HCT116 (cell line): Measurements from ENCODE around the gene DIAPH3. TPM values are rescaled to one million over a fixed set of nuclear protein-coding genes. Genes with fewer than 3 reads are reported as not detected.

Source experiments
- ATAC-seq: fragments of 200-7000 bp; cut with Tn5 transposase; 2 replicates; pipeline ENCODE4 v1.9.1; 2020; ENCODE audit warnings: mild to moderate bottlenecking, moderate library complexity
- BruUV-seq: library from RNA; stranded (reverse); fragments of 400-500 nt; replicated peaks from 2 replicates; lab custom pipeline; 2021; lab: Mats Ljungman, UMichigan
- CTCF ChIA-PET: fragments of 300-600 bp; sonication (Branson Sonifier 250); formaldehyde crosslinking; loops from one replicate; lab custom pipeline; 2021; ENCODE audit warnings: antibody characterized with exemption; lab: Charles Lee
- POLR2A ChIA-PET: fragments of 300-600, 350-600 bp; sonication (Branson Sonifier 250); formaldehyde crosslinking; loops from one replicate; lab custom pipeline; 2021; ENCODE audit warnings: antibody characterized with exemption; lab: Charles Lee
- RAD21 ChIA-PET, 2 experiments: fragments of 300-600 bp; sonication (Branson Sonifier 250); formaldehyde crosslinking; loops; one replicate each; lab custom pipeline; 2023; ENCODE audit warnings: low total read pairs in 2 of 2; ENCODE audit not compliant: uncharacterized antibody in 2 of 2, unreplicated experiment in 2 of 2, low non-redundant PET in 1 of 2; lab: Charles Lee
- DNase-seq: peaks from one replicate; pipeline ENCODE4 v3.0.0-alpha.2; 2010; ENCODE audit warnings: low read depth, low spot score
- H2AFZ ChIP-seq: fragments of 200-600 bp; shearing (Covaris generic), sonication (generic); 2 replicates; pipeline ENCODE4 v1.6.1; 2017; ENCODE audit warnings: low read depth, mixed run types, mixed read lengths, antibody characterized with exemption, low read length; ENCODE audit not compliant: poor library complexity, severe bottlenecking
- H3K27ac ChIP-seq: 2 replicates; pipeline ENCODE4 v1.5.1; 2012; ENCODE audit warnings: low read depth, low read length
- H3K27me3 ChIP-seq: fragments of 200-600 bp; sonication (generic); 2 replicates; pipeline ENCODE4 v1.6.1; 2016; ENCODE audit warnings: mixed run types, low read length, mixed read lengths; ENCODE audit not compliant: insufficient read depth
- H3K36me3 ChIP-seq, 2 experiments: fragments of 200-500 bp in 1 of 2; fragments of 200-600 bp in 1 of 2; sonication (Bioruptor generic) in 1 of 2; sonication (generic) in 1 of 2; 2 replicates each; pipeline versions ENCODE4 v1.5.1 to v1.6.1; 2014 to 2016; ENCODE audit warnings: low read length in 2 of 2, inconsistent platforms in 1 of 2, mixed read lengths in 1 of 2, mixed run types in 1 of 2; ENCODE audit not compliant: insufficient read depth in 2 of 2, control insufficient read depth in 1 of 2
- H3K4me1 ChIP-seq, 2 experiments: fragments of 200-600 bp in 1 of 2; sonication (generic) in 1 of 2; 2 replicates each; pipeline versions ENCODE4 v1.5.1 to v1.6.1; 2012 to 2017; ENCODE audit warnings: low read length in 2 of 2, inconsistent platforms in 1 of 2, mild to moderate bottlenecking in 1 of 2, mixed read lengths in 1 of 2, mixed run types in 1 of 2, moderate library complexity in 1 of 2; ENCODE audit not compliant: insufficient read depth in 2 of 2, control insufficient read depth in 1 of 2
- H3K4me2 ChIP-seq: fragments of 200-600 bp; sonication (generic); 2 replicates; pipeline ENCODE4 v1.6.1; 2017; ENCODE audit warnings: mixed run types, low read length, mixed read lengths
- H3K4me3 ChIP-seq, 2 experiments: fragments of 200-600 bp in 1 of 2; sonication (generic) in 1 of 2; replicated peaks in 1 of 2; 2 replicates each; pipeline ENCODE4 v1.5.1; 2011 to 2016; ENCODE audit warnings: low read length in 2 of 2, control low read depth in 1 of 2, low read depth in 1 of 2, mild to moderate bottlenecking in 1 of 2, mixed read lengths in 1 of 2, mixed run types in 1 of 2
- H3K79me2 ChIP-seq: fragments of 200-600 bp; sonication (generic); 2 replicates; pipeline ENCODE4 v1.6.1; 2017; ENCODE audit warnings: mild to moderate bottlenecking, mixed run types, low read length, moderate library complexity, mixed read lengths; ENCODE audit not compliant: insufficient read depth
- H3K9ac ChIP-seq: fragments of 200-600 bp; sonication (generic); 2 replicates; pipeline ENCODE4 v1.6.1; 2016; ENCODE audit warnings: low read length, mixed read lengths
- H3K9me2 ChIP-seq: fragments of 200-600 bp; sonication (generic), shearing (Covaris generic); 2 replicates; pipeline ENCODE4 v1.6.1; 2017; ENCODE audit warnings: mixed run types, mild to moderate bottlenecking, moderate library complexity; ENCODE audit not compliant: insufficient read depth
- H3K9me3 ChIP-seq, 2 experiments: fragments of 200-500 bp in 1 of 2; fragments of 200-600 bp in 1 of 2; sonication (Bioruptor generic) in 1 of 2; sonication (generic) in 1 of 2; 2 replicates each; pipeline ENCODE4 v1.6.1; 2014 to 2017; ENCODE audit warnings: low read length in 2 of 2, mixed read lengths in 2 of 2, inconsistent platforms in 1 of 2, low read depth in 1 of 2, mild to moderate bottlenecking in 1 of 2, mixed run types in 1 of 2, moderate library complexity in 1 of 2; ENCODE audit not compliant: control insufficient read depth in 1 of 2, insufficient read depth in 1 of 2
- H4K20me1 ChIP-seq: fragments of 200-600 bp; sonication (generic), shearing (Covaris generic); 2 replicates; pipeline ENCODE4 v1.6.1; 2017; ENCODE audit warnings: mixed run types, mild to moderate bottlenecking, moderate library complexity; ENCODE audit not compliant: insufficient read depth
- CBX3 ChIP-seq: IDR thresholded peaks from 2 replicates; pipeline ENCODE4 v1.6.1; 2012; ENCODE audit warnings: low read depth
- ELF1 ChIP-seq: IDR thresholded peaks from 2 replicates; pipeline ENCODE4 v1.6.1; 2012; ENCODE audit warnings: low read depth, borderline replicate concordance
- POLR2A ChIP-seq: IDR thresholded peaks from 2 replicates; pipeline ENCODE4 v1.7.0; 2011; ENCODE audit warnings: borderline replicate concordance; ENCODE audit not compliant: insufficient read depth, insufficient read length; ENCODE audit errors: extremely low read depth
- RAD21 ChIP-seq: IDR thresholded peaks from 2 replicates; pipeline ENCODE4 v1.6.1; 2012; ENCODE audit warnings: low read depth, mild to moderate bottlenecking
- SP1 ChIP-seq: IDR thresholded peaks from 2 replicates; pipeline ENCODE4 v1.6.1; 2012; ENCODE audit warnings: low read depth
- YY1 ChIP-seq: IDR thresholded peaks from 2 replicates; pipeline ENCODE4 v1.6.1; 2011; ENCODE audit warnings: low read length, low read depth, moderate library complexity, mild to moderate bottlenecking; ENCODE audit not compliant: insufficient replicate concordance; ENCODE audit errors: extremely low read depth
- intact Hi-C: fragments of 100-400 bp; cut with micrococcal nuclease; formaldehyde crosslinking; loops from 2 replicates; pipeline ENCODE4 v1.10.0; 2022
- total RNA-seq: library from RNA; stranded (reverse); gene quantifications from one replicate; pipeline ENCODE4 v1.2.1, GENCODE V29; 2021; ENCODE audit not compliant: unreplicated experiment
- TF ChIP-seq, protein P1 (sequence below): IDR thresholded peaks from 2 replicates; pipeline ENCODE4 v1.6.1; 2011; ENCODE audit warnings: mild to moderate bottlenecking, low read length, moderate library complexity; ENCODE audit not compliant: insufficient replicate concordance; ENCODE audit errors: extremely low read depth
- TF ChIP-seq, protein P2 (sequence below), 3 experiments: fragments of 200-600 bp in 1 of 3; sonication (generic) in 1 of 3; IDR thresholded peaks in 2 of 3; conservative IDR thresholded peaks in 1 of 3; 2 replicates each; pipeline ENCODE4 v1.5.1; 2012 to 2017; ENCODE audit warnings: low read depth in 2 of 3, low read length in 2 of 3, antibody characterized with exemption in 1 of 3, borderline replicate concordance in 1 of 3, control low read depth in 1 of 3, mild to moderate bottlenecking in 1 of 3, mixed read lengths in 1 of 3, mixed run types in 1 of 3, moderate library complexity in 1 of 3; ENCODE audit not compliant: insufficient read depth in 1 of 3

DIAPH3 gene
- total RNA-seq, 1 experiment from 2014 or later: 22.8 TPM

GRCh38 chr13:59931621-59932020 lies 232.1 kb downstream of the DIAPH3 start:
- H4K20me1 ChIP-seq: no peaks in the 10 kb centered on the region
- no peak for ATAC-seq

More at GRCh38 chr13:59931621-59932020, 232.1 kb downstream of the DIAPH3 start:
- CTCF ChIA-PET: no interaction called here
- POLR2A ChIA-PET: no interaction called here
- RAD21 ChIA-PET: no interaction called here
- Histone ChIP-seq H3K4me1 (no peaks in the 10 kb centered on the region), H2AFZ (no peak overlapping the region), H3K27me3 (no peaks in the 10 kb centered on the region), H3K4me3 (no peak overlapping the region), H3K36me3 (no peaks in the 10 kb centered on the region), H3K9me2 (no peaks in the 10 kb centered on the region), H3K9ac (no peak overlapping the region), H3K9me3 (no peaks in the 10 kb centered on the region), H3K27ac (no peak overlapping the region), H3K79me2 (no peaks in the 10 kb centered on the region), H3K4me2 (no peak overlapping the region)
- no TSS peak for BruUV-seq
- DNase-seq: no peak
- TF ChIP-seq, protein P1, sequence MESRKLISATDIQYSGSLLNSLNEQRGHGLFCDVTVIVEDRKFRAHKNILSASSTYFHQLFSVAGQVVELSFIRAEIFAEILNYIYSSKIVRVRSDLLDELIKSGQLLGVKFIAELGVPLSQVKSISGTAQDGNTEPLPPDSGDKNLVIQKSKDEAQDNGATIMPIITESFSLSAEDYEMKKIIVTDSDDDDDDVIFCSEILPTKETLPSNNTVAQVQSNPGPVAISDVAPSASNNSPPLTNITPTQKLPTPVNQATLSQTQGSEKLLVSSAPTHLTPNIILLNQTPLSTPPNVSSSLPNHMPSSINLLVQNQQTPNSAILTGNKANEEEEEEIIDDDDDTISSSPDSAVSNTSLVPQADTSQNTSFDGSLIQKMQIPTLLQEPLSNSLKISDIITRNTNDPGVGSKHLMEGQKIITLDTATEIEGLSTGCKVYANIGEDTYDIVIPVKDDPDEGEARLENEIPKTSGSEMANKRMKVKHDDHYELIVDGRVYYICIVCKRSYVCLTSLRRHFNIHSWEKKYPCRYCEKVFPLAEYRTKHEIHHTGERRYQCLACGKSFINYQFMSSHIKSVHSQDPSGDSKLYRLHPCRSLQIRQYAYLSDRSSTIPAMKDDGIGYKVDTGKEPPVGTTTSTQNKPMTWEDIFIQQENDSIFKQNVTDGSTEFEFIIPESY: no peak
- no peak for TF ChIP-seq RAD21
- TF ChIP-seq SP1: no peak
- no peak for TF ChIP-seq YY1
- no peak for TF ChIP-seq ELF1
- no peak for TF ChIP-seq CBX3
- TF ChIP-seq POLR2A: no peak
- TF ChIP-seq, protein P2, sequence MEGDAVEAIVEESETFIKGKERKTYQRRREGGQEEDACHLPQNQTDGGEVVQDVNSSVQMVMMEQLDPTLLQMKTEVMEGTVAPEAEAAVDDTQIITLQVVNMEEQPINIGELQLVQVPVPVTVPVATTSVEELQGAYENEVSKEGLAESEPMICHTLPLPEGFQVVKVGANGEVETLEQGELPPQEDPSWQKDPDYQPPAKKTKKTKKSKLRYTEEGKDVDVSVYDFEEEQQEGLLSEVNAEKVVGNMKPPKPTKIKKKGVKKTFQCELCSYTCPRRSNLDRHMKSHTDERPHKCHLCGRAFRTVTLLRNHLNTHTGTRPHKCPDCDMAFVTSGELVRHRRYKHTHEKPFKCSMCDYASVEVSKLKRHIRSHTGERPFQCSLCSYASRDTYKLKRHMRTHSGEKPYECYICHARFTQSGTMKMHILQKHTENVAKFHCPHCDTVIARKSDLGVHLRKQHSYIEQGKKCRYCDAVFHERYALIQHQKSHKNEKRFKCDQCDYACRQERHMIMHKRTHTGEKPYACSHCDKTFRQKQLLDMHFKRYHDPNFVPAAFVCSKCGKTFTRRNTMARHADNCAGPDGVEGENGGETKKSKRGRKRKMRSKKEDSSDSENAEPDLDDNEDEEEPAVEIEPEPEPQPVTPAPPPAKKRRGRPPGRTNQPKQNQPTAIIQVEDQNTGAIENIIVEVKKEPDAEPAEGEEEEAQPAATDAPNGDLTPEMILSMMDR (IDR thresholded peaks at IDR 0.05 in 2 of 3, conservative IDR thresholded peaks at IDR 0.05 in 1 of 3; ENCODE audit: borderline replicate concordance in 1 of 3, insufficient read depth in 1 of 3, low read depth in 2 of 3, low read length in 2 of 3): no peak
- intact Hi-C loops: no loop called here
